ENCODE results near the gene NPAS1. TPM values are rescaled to one million over a fixed set of nuclear protein-coding genes. Genes with fewer than 3 reads are reported as not detected.

NPAS1 gene
- total RNA-seq, 1 donor from 2014 or later, result not detected

- H3K4me3 ChIP-seq, result no peak overlapping the region
- no peak overlapping the region for H3K27ac ChIP-seq (replicated peaks)
- peaks cover 9% of the 10 kb centered on the region for H3K4me1 ChIP-seq
- H3K36me3 ChIP-seq, result no peaks in the 10 kb centered on the region
- no peak for TF ChIP-seq CTCF (IDR thresholded peaks at IDR 0.05; ENCODE audit: borderline replicate concordance)
- H3K9me3 ChIP-seq (replicated peaks), result no peaks in the 10 kb centered on the region
- intact Hi-C loops (cut with micrococcal nuclease), result no loop called here
- DNase-seq, result no peak
- no peaks in the 10 kb centered on the region for H3K27me3 ChIP-seq (ENCODE audit: low read depth)
Measured at GRCh38 chr19:47012617-47013016, 7.0 kb upstream of the NPAS1 start.

GRCh38 chr19:47013041-47013517 is 6.6 kb upstream of the NPAS1 start:
- Histone ChIP-seq H3K27me3 (ENCODE audit: low read depth) (no peaks in the 10 kb centered on the region), H3K27ac (replicated peaks) (no peak overlapping the region), H3K4me1 (peaks cover 9% of the 10 kb centered on the region), H3K4me3 (no peak overlapping the region), H3K9me3 (replicated peaks) (no peaks in the 10 kb centered on the region), H3K36me3 (no peaks in the 10 kb centered on the region)
- peak; percentile 83 for DNase-seq
- TF ChIP-seq CTCF (IDR thresholded peaks at IDR 0.05; ENCODE audit: borderline replicate concordance), result peak; percentile 100
- intact Hi-C loops (cut with micrococcal nuclease), result no loop called here

- Histone ChIP-seq H3K4me1 (peaks cover 35% of the 10 kb centered on the region), H3K27me3 (ENCODE audit: low read depth) (peaks cover 51% of the 10 kb centered on the region), H3K27ac (replicated peaks) (no peak overlapping the region), H3K36me3 (no peaks in the 10 kb centered on the region), H3K9me3 (replicated peaks) (no peaks in the 10 kb centered on the region), H3K4me3 (no peak overlapping the region)
- no peak for DNase-seq
- TF ChIP-seq CTCF (IDR thresholded peaks at IDR 0.05; ENCODE audit: borderline replicate concordance), result no peak
- intact Hi-C loops (cut with micrococcal nuclease), result no loop called here
Measured at GRCh38 chr19:47018923-47019322, 714 bp upstream of the NPAS1 start.

- intact Hi-C loops (cut with micrococcal nuclease), result no loop called here
- Histone ChIP-seq H3K27ac (replicated peaks) (no peak overlapping the region), H3K9me3 (replicated peaks) (no peaks in the 10 kb centered on the region), H3K27me3 (ENCODE audit: low read depth) (peaks cover 65% of the 10 kb centered on the region), H3K4me1 (peaks cover 35% of the 10 kb centered on the region), H3K36me3 (no peaks in the 10 kb centered on the region), H3K4me3 (peak overlapping the region; percentile 60)
- TF ChIP-seq CTCF (IDR thresholded peaks at IDR 0.05; ENCODE audit: borderline replicate concordance), result no peak
- DNase-seq, result no peak
Measured at GRCh38 chr19:47020132-47020805, 632 bp downstream of the NPAS1 start.

GRCh38 chr19:47020992-47021496 is 1.4 kb downstream of the NPAS1 start:
- H3K9me3 ChIP-seq (replicated peaks), result no peaks in the 10 kb centered on the region
- H3K4me1 ChIP-seq, result peaks cover 35% of the 10 kb centered on the region
- H3K36me3 ChIP-seq, result no peaks in the 10 kb centered on the region
- H3K27ac ChIP-seq (replicated peaks), result no peak overlapping the region
- H3K27me3 ChIP-seq (ENCODE audit: low read depth), result peaks cover 73% of the 10 kb centered on the region
- TF ChIP-seq CTCF (IDR thresholded peaks at IDR 0.05; ENCODE audit: borderline replicate concordance), result no peak
- intact Hi-C loops (cut with micrococcal nuclease), result no loop called here
- DNase-seq, result no peak
- peak overlapping the region; percentile 60 for H3K4me3 ChIP-seq

Data from left ventricle myocardium inferior (tissue), 1 donor.